ENCODE data around the gene PSORS1C2.

The PSORS1C2 gene

DNA sequence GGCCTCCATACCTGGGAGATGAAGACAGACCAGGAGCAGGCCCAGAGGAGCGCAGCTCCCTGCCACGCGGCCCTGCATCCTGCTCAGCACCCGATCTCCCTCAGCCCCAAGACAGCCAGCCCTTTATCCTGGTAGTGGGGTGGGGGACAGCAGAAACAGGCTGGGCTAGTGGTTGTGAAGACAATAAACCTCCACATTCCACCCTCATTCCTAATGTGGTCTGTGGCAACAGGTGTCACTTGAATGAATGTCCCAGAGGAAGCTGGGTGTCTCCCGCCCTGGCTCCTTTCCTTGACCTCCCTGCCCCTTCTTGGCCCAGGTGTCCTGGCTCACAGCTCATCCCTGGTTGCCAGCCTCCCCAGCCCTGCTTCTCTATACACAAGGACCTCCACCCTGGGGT lies 26.4 kb downstream of the PSORS1C2 start, which contains the start of gene C6orf15:
C6orf15 (minus strand) TSS at position 98 of the 400 bp plus-strand sequence; CDS start at position 78, 20 bp downstream.
- DNase-seq: no peak

DNA sequence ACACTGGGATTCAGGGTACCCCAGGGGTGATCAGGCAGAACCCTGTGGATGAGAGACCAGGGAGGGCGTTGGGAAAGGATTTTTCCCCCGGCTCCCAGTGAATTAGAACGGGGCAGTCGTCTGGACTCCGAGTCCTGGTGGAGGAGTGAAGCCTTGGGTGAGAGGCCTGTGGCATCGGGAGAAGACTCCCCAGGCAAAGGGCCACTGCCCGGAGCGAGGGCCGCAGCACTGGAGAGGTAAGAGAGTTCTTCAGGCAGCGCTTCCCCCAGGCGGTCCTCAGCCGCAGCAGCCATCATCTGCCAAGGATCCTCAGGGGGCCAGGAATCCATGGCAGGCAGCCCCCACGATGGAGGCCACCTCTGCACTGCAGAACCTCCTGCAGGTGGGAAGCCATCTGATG lies 27.2 kb downstream of the PSORS1C2 start:
- DNase-seq: no peak

DNA sequence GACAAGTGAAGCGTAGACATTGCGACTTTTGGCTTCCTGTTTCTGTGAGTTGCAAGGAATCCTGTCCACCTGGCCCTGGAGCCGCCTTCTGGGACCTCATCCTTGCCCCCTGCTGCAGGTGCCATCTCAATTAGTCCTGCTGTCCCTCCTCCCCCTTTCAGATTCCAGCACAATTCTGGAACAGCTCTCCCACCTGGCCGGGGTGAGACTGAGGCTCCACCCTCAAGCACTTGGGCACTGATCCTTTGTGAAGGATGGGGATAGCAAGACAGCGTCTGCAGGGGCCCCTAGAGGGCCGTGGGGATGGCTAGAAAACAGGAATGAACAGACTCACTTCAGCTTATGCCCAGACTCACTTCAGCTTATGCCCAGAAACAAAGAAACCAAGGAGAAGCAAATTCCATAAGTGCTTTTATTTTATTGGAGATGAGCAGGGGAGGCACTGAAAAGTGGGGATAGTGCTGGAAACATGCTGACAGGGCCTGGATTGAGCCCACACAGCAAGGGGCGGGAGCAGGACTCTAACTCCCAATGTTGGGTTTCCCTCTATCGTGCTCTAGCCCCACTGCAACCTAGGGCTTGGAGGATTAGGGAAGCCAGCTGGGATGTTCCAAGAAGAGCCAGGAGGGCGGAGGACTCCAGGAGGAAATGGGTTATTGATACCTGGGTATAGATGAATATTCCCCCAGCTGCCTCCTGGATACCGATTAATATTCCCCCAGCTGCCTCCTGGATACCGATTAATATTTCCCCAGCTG lies 27.9 kb downstream of the PSORS1C2 start:
- DNase-seq: no peak

DNA sequence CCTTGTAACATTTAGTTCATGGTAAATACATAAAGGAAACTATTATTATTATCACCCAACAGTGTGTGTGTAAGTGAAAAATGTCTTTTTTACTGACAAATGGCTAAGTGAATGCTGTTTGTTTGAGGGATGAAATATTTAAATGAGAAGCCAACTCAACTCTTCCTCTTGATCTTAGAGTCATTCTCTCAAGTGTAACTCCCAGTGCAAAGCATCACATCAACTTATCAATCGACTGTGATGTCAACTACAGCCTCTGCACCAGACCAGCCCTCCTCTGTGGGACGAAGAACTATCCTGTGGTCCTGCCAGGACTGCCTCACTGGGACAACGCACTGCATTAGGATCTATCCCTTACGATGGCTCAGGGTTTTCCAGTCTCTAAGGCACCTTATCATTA lies 31.8 kb downstream of the PSORS1C2 start:
- DNase-seq: no peak

DNA sequence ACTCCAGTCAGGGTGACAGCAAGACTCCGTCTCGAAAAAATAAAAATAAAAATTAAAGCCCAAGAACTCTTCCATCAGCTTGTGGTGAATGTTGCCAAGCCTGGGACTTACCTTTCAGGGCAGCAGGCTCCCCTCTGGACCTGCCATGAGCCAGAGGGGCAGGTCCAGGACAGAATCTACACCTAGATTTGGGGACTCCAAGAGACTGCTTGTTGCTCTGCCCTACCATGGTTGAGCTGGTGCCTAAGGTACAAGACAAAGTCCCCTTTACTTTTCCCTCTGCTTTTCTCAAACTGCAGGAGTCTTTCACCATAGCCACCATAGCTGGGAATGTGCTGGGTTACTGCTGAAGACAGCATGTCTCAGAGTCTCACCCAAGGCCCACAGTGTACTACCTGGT lies 35.7 kb downstream of the PSORS1C2 start:
- DNase-seq: no peak

DNA sequence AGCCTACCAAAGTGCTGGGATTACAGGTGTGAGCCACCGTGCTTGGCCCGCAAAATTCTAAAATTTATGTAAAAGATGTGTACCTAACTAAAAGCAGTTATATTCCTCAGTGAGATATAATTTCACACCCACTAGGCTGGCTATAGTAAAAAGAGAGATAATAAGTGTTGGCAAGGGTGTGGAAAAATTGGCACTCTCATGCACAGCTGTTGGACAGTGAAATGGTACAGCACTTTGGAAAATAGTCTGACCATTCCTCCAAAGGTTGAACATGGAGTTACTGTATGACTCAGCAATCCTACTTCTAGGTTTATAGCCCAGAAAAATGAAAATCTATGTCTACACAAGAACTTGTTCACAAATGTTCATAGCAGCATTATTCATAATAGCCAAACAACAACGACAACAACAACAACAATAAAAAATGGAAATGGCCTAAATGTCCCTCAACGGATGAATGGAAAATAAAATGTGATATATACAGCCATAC lies 40.4 kb downstream of the PSORS1C2 start:
- DNase-seq: no peak

DNA sequence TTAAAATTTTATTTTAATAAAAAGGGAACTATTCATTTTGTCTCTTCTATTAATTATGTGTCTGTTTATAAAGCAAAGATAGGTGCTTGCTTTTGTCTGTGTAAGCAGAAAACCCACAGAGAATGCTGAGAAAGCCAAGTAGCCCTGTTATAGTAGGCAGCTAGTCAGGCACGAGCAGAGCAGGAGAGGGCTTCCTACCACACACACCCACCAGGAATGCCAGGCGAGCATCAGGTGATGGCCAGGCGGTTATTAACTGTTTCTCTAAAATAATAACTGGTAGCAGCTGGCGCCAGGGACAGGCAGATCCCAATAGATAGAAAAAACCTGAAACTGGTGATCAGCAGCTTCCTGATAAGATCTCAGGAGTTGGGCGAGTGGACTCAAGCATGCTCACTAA lies 42.2 kb downstream of the PSORS1C2 start:
- DNase-seq: no peak

DNA sequence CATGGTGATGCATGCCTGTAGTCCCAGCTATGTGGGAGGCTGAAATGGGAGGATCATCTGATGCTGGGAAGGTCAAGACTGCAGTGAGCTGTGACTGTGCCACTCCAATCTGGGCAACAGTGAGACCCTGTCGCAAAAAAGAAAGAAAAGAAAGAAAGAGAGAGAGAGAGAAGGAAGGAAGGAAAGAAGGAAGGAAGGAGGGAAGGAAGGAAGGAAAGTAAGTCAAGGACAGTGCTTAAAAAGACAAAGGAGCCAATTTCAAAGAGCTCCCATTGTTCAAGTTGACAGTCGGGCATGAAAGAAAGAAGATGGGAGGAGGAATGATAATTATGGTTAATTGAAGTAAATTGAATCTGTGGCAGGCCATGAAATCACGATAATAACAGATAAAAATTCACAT lies 42.7 kb downstream of the PSORS1C2 start:
- DNase-seq: no peak

DNA sequence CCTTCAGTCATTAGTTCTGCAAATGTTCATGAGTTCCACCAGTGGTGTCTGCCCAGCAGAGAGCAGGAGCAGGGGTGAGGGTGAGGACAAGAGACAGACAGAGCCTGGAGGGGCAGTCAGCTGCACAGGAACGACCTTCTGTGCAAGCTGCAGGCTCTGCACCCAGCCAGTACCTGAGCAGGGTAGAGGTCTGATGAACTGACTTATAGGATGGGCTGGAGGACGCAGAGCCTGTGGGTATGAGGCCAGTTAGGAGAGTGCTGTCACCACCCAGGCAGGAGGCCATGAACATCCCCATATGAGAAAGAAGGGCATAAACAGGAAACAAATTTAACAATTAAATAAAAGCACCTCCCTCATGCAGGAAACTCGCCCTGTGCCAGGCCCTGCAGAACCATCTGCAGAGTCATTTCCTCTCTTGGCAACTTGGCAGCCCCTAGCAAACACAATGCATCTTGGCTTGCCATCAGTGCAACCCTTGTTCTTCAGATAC lies 44.4 kb downstream of the PSORS1C2 start:
- no peak for DNase-seq

DNA sequence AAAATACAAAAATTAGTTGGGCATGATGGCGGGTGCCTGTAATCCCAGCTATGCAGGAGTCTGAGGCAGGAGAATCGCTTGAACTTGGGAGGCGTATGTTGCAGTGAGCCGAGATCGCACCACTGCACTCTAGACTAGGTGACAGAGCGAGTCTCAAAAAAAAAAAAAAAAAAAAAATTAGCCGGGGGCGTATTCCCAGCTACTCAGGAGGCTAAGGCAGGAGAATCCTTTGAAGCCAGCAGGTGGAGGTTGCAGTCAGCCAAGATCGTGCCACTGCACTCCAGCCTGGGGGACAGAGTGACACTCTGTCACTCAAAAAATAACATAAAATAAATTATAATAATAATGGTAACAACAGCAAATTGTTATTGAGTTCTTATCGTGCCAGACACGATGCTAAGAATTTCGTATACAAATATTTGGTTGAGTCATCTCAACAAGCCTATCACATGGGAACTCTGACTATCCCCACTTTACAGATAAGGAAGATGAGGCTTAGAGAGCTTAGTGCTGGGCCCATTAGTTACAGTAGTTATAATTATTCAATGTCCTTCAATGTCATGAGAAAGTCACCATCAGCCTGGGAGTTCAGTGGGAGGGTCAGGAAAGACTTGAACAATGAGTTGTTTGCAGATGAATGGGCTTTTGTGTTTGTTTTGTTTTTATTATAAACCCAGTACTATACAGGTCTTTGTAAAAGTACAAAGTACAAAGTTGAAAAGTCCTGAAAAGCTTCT lies 45.9 kb downstream of the PSORS1C2 start:
- DNase-seq: no peak

DNA sequence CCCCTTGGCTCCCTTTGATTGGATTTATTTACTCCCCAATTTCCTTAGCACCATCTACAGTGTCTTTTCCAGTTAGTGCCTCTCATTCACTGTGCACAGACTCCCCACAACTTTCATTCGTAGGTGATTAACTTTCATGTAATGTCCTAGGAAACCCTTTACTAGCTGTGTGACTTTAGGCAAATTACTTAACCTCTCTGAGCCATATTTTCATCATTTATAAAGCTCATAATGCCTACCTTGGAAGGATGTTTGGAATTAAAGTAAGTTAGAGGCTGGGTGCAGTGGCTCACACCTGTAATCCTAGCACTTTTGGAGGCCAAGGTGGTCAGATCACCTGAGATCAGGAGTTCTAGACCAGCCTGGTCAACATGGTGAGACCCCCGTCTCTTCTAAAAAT lies 46.6 kb downstream of the PSORS1C2 start:
- DNase-seq: no peak

DNA sequence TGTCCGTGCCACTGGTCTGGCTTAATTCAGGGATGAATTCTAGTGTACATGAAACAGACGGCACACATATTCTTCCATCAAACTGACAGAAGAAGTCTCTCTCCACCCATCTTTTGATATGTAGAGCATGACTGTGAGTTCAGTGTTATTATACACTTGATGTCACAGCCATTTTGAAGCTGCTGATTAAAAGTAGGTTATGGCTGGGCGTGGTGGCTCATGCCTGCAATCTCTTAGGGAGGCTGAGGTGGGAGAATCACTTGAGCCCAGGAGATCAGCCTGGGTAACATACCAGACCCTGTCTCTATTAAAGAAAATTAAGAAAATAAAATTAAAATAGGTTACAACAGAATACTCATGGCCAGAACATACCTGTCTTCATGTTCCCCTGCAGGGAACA lies 47.2 kb downstream of the PSORS1C2 start:
- no peak for DNase-seq

DNA sequence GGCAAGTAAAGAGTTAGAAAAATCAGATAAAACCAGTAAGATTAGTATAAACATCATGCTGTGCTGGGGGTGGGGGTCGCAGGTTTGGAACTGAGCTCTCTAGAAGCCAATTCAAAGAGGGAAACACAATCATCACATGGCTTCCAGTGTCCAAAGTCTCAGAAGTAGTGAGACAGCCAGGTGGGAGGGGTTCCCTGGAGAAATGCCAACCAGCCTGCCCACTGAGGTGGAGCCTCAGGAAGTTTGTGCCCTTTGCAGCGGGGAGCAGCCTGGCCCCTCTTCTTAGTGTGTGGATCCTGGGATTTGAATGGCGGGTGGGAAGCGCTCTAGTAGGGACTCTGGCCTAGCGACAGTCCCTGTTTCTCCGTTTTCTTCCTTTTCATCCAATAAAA lies 47.9 kb downstream of the PSORS1C2 start:
- no peak for DNase-seq

DNA sequence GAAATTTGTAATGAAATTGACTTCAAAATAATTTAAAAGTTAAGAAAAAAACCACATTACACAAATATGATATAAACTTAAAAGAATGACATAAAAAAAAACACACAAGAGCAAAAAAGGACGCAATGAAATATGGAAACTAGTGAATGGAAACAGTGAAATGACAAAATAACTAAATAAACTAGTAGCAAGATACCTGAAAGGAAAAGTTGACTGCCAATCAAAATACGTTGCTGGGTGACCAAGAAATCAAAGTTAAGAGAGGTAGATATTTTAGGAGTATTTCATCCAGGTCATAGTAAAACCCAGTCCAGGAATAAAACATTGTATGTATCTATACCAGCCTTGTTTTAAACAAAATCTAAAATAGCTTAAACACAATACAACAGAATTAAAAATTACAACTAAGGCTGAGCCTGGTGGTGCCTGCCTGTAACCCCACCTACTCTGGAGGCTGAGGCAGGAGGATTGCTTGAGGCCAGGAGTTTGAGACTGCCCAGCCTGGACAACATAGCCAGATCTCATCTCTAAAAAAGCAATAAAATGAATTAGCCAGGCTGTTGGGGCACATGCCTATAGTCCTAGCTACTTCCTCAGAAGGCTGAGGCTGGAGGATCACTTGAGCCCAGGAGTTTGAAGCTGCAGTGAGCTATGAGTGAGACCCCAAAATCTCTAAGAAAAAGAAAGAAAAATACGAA lies 48.4 kb downstream of the PSORS1C2 start:
- no peak for DNase-seq
